DMS 273 (cell line): ENCODE data around the gene HELB.

Experiments used
- DNase-seq: peaks from one replicate; lab custom pipeline; 2025; ENCODE audit not compliant: unreplicated experiment; lab: John Stamatoyannopoulos, UW

HELB gene

DNA sequence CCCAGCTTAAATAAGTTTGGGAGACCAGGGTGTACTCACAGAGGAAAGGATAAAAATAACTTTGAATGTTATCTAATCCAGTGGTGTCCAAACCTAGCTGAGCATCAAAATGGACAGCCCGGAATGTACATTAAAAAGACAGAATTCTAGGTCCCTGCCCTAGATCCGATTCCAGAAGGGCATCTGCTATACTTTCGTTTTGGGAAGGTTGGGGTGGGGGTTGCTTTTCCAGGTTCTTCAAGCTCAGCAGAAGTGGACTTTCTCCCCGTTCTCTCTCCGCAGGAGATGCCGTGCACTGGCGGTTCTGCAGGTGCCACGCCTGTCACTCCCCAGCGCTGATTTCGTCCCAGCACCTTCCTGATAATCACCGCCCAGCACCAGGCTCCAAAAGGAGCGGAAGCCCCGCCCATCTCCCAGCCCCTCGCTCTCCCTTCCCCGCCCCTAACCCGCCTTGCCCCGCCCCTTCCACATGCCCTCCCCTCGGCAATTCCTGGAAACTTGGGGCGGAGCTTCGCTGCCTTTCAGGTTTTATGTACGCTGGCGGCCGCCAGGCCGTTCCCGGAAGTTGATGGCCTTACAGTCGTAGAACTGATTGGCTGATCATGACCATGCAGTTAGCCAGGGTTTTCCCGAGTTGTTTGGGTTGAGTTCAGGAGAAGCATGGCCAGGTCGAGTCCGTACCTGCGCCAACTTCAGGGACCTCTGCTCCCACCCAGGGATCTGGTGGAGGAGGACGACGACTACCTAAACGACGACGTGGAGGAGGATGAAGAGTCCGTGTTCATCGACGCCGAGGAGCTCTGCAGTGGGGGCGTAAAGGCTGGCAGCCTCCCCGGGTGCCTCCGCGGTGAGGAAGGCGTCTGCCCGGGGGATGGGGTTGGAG is at the start of gene HELB:
HELB (plus strand) TSS at position 550 of the 883 bp plus-strand sequence; CDS start at position 661, 111 bp downstream.
- DNase-seq: peak; percentile 97

- DNase-seq: no peak
Observed at GRCh38 chr12:66252771-66253170, 49.5 kb upstream of the HELB start.

DNA sequence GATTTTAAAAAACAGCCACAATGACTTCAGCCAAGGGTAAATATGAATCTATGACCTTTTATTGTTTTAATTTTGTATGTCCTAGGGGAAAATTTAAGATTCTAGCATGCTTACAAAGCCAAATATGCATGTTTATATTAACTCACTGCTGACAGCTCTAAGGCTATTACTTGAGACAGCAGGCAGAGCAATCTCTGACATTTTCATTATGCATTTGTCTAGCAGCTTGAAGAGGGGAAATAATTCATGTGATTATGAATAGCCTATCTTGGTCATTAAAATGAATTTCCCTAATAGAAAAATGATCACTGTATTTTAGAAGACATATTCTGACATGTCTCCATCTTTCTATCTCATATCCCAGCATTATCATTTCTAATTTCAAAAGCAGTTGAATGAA is 46.6 kb upstream of the HELB start:
- DNase-seq: no peak

DNA sequence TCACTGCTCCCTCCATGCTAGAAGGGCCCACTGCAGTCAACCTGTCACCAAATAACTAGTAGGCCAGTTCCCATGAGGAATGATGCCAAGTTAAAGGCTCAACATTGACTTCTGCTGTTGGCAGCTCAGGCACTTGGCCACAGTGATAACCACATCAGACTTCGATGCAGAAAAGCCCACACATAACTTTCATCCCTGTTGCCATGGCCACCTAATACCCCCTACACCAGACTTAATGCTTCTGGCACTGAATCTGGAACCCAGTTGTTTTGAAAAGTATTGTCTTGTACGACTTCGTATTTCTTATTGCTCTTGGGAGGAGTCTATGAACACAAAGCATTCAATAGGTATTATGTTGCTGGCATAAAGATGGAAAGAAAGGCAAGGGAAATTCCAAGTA is 44.3 kb upstream of the HELB start:
- no peak for DNase-seq

DNA sequence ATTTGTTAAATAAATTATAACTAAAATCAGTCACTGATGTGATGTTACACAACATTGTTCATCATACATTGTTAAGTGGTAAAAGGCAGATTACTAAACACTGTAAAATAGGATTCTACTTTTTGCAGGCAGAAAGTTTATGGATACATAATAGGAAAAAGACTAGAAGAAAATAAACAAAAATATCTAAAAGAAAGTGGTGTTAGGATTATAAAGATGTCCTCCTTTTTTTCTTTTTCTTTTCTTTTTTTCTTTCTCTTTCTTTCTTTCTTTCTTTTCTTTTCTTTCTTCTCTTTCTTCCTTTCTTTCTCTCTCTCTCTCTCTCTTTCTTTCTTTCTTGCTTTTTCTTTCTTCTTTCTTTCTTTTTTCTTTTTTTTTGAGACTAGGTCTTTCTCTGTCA is 39.6 kb upstream of the HELB start:
- no peak for DNase-seq

- DNase-seq: no peak
Observed at GRCh38 chr12:66268562-66268961, 33.7 kb upstream of the HELB start.

DNA sequence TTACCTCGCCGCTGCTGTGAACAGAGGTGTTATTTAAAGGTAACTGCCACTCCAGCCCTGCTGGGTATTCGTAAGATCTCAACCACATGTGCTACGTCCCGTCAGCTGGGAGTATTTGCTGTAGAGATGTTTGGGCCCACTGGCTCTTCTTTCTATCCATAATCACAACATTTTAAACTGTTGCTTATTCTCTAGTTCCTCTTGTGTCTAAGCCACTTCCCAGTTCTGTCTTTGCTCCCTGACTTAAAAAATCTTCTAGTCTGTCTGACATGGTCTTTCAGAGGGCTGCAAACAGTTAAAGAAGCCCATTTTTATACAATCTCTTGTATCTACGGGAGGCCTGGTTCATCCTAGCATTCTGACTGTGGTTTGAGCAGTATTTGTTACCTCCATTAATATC is 33.2 kb upstream of the HELB start:
- DNase-seq: no peak

- DNase-seq: peak; percentile 65
Observed at GRCh38 chr12:66269757-66270383, 32.4 kb upstream of the HELB start.

DNA sequence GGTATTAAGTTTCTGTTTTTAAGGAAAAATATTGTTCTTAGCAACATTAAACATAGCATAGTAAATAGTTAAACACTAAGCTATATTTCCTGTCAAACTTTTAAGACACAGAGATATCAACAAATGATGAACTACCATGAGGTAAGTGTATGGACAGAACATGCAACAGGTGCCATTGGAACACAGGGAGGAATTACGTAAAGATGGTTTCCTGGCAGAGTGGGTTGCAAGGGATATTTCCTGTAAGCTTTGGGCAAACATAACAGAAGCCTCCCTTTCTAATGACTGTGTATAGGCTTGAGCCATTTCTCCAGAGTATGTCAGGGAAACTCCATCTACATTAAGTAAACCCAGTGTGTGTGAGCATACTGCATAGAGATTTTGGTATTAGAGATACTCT is 31.7 kb upstream of the HELB start:
- DNase-seq: no peak

- DNase-seq: no peak
Observed at GRCh38 chr12:66272650-66273049, 29.6 kb upstream of the HELB start.

GRCh38 chr12:66273147-66273546 is 29.1 kb upstream of the HELB start:
- no peak for DNase-seq

- DNase-seq: no peak
Observed at GRCh38 chr12:66275040-66275439, 27.3 kb upstream of the HELB start.

DNA sequence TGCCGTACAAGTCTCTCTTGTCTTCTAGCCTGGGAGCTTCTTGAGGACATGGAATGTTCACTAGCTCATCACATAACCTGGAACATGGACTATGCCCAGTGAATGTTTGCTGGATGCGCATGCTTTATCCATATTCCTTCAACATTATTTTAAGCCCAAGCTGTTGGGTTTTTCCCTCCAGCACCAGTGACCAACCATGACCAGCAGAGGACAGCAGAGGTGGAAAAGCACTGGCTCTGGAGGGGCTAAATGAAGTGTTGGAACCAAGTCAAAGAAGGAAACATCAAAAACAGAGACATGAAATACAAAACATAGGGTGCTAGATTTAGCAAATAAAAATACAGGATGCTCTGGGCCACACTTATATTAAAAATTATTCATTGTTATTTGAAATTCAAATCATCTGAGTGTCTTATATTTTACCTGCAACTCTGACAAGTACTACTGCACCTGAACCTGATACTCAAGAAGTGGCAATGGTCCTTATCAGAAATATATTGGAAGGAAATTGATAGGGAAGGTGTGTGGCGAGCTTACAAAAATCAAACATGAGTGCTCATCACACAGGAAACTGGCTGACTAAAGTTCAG is 23.1 kb upstream of the HELB start:
- peak; percentile 52 for DNase-seq

GRCh38 chr12:66280561-66280960 is 21.7 kb upstream of the HELB start:
- DNase-seq: no peak

GRCh38 chr12:66282244-66282643 is 20.0 kb upstream of the HELB start:
- DNase-seq: no peak

DNA sequence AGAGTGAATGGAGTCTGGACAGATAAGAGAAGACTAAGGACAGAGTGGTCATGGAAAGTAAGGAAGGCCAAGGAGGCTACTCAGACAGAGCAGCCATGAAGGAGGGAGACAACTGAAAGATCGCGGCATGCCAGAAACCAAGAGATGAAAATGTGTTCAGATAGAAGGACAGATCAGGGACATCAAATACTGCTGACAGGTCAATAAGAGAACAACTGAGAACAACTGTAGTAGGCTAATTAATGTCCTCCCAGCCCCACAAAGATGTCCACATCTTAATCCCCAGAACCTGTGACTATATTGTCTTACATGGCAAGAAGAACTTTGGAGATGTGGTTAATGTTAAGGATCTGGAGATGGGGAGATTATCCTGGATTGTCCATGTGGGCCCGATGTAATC is 15.0 kb upstream of the HELB start:
- DNase-seq: no peak

DNA sequence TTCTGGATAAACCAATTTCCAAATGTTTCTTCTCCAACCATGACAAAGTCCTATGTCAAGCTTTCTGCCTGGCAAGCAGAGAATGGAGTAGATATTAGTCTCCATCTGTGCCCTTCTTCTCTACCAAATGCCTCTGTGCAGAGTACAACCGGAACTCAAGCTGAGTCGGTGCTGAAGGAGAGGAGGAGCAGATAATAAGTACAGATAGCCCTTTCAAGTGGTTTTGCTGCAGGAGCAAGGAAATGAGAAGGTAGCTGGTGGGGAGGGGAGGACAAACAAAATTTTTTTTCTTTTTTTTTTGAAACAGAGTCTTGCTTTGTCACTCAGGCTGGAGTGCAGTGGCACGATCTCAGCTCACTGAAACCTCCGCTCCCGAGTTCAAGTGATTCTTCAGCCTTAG is 14.2 kb upstream of the HELB start:
- no peak for DNase-seq

DNA sequence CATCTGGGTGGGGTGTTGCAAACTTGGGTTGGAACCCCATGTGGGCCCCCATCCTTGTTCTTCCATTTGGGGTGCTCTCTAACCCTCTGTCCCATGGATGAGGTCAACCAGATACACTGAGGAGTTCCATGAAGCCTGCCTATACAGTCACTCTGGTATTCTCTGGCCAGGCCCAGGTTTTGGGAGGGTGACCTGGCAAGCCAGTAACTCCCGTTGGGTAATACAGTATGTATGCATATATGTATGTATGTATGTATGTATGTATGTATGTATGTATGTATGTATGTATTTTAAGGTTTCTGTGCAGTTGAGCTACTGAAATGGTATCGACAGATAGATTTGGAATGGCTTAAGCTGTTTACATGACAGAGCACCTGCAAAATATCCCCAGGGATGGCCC is 12.8 kb upstream of the HELB start:
- no peak for DNase-seq

DNA sequence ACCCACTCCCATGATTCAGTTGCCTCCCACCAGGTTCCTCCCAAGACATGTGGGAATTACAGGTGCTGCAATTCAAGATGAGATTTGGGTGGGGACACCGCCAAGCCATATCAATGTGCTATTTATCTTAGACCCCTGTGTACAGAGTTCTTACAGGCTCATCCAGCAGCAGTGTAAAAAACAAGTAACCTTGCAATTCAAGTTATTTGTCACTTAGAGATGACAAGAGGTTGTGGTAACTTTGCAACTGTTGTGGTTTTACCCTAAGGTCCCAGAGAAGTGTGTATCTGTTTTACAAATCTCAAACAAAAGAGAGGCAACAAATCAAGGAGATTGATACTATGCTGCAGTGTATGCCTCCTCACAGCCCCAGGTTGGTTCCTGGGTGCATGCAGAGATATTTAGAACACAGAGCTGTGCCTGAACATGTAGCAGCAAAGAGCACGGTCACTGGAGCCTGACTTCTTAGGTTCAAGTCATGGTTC is 11.5 kb upstream of the HELB start:
- DNase-seq: no peak

DNA sequence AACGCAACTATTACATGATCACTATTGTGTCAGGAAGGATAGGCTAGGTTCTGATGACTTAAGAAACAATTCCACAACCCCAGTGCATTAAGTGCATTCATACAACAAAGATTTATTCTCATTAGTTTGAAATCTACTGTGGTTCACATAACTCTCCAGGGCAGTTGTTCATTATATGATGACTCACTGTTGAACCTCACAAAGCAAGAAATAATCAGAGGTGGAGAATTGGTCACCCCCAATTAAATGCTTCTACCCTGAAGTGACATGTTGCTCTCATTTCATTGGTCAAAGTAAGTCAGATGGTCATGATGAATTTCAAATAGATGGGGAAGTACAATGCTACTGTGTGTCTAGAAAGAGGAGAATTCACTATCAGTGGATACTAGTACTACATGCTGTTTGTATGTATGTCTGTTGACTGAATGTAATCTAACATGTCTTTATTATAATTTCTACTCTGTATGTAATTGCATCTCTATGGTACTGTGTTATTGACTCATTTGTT is 6.1 kb upstream of the HELB start:
- no peak for DNase-seq

GRCh38 chr12:66297080-66297479 is 5.2 kb upstream of the HELB start:
- DNase-seq: no peak

DNA sequence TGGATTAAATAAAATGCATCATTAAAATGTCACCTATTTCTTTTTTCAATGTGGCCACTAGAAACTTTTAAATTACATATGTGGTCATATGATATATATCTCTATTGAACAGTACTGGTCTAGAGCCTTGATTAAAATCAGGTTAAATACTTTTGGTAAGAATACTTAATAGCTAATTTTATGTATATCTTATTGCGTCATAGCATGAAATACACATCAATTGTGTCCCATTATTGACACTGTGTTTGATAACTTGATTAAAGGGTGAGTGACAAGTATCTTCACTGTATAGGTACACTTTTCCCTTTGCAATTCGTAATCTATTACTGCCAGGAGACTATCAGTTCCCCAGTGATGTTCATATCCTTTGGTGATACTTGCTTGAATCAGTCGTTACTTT is 4.4 kb upstream of the HELB start:
- DNase-seq: no peak
